Endodermal cell (in vitro differentiated cells): ENCODE data around the gene TTC24. TPM values are rescaled to one million over a fixed set of nuclear protein-coding genes. Genes with fewer than 3 reads are reported as not detected.

Experiments used
- DNase-seq: peaks from one replicate; pipeline ENCODE4 v3.0.0-alpha.2; 2017
- H3K27ac ChIP-seq: 2 replicates; pipeline ENCODE4 v1.5.1; 2013; ENCODE audit warnings: mild to moderate bottlenecking, low read depth, low read length, moderate library complexity
- H3K27me3 ChIP-seq: 2 replicates; pipeline ENCODE4 v1.6.1; 2013; ENCODE audit warnings: mild to moderate bottlenecking, low read length, moderate library complexity; ENCODE audit not compliant: insufficient read depth, control insufficient read depth, poor library complexity, severe bottlenecking
- H3K36me3 ChIP-seq: 2 replicates; pipeline ENCODE4 v1.7.0; 2013; ENCODE audit warnings: mild to moderate bottlenecking, low read length, moderate library complexity; ENCODE audit not compliant: control insufficient read depth, insufficient read depth
- H3K4me1 ChIP-seq: one replicate; pipeline ENCODE4 v1.7.0; 2013; ENCODE audit warnings: low read length; ENCODE audit not compliant: control insufficient read depth, insufficient read depth
- H3K4me3 ChIP-seq: 2 replicates; pipeline ENCODE4 v1.5.1; 2013; ENCODE audit warnings: mild to moderate bottlenecking, low read length, moderate library complexity
- H3K9ac ChIP-seq: 2 replicates; pipeline ENCODE4 v1.6.1; 2013; ENCODE audit warnings: mild to moderate bottlenecking, low read length, moderate library complexity; ENCODE audit not compliant: poor library complexity, severe bottlenecking; ENCODE audit errors: extremely low read depth
- H3K9me3 ChIP-seq: 2 replicates; pipeline ENCODE4 v1.6.1; 2013; ENCODE audit warnings: mild to moderate bottlenecking, low read length, moderate library complexity; ENCODE audit not compliant: control insufficient read depth
- H3K27ac Mint-ChIP-seq: 2 replicates; pipeline ENCODE4 v1.8.0; 2020; ENCODE audit warnings: mixed read lengths
- H3K27me3 Mint-ChIP-seq: 2 replicates; pipeline ENCODE4 v1.8.0; 2021; ENCODE audit warnings: mild to moderate bottlenecking, mixed read lengths; ENCODE audit not compliant: insufficient read depth
- H3K36me3 Mint-ChIP-seq: 2 replicates; pipeline ENCODE4 v1.8.0; 2020; ENCODE audit warnings: low read depth, mixed read lengths
- H3K4me1 Mint-ChIP-seq: 2 replicates; pipeline ENCODE4 v1.8.0; 2020; ENCODE audit warnings: mixed read lengths
- H3K4me3 Mint-ChIP-seq: 2 replicates; pipeline ENCODE4 v1.8.0; 2020; ENCODE audit warnings: mild to moderate bottlenecking, moderate library complexity, mixed read lengths
- H3K9me3 Mint-ChIP-seq: 2 replicates; pipeline ENCODE4 v1.8.0; 2020; ENCODE audit warnings: mild to moderate bottlenecking, mixed read lengths
- CTCF ChIP-seq: fragments of 200-600 bp; sonication (generic); conservative IDR thresholded peaks from 2 replicates; pipeline ENCODE4 v1.5.0; 2021; ENCODE audit warnings: antibody characterized with exemption, mild to moderate bottlenecking
- WGBS, 2 experiments: methylation state at CpG; one replicate each; pipeline versions ENCODE4 v1.1.5 to v1.1.7; 2013; ENCODE audit warnings: missing lambda C conversion rate in 2 of 2, mixed read lengths in 1 of 2; ENCODE audit not compliant: insufficient coverage in 1 of 2, insufficient read length in 1 of 2; 5-methylcytosine and 5-hydroxymethylcytosine counted together
- total RNA-seq, 2 donors: library from RNA; stranded (reverse); fragmentation: NEBNext Ultra II Directional in 1 of 2; extraction: Animal tissue kit (Norgen Biotek cat#: 25700) in 1 of 2; gene quantifications; 2 replicates in 1 of 2; 3 replicates in 1 of 2; pipeline ENCODE4 v1.2.1, GENCODE V29; 2021

Gene TTC24
- total RNA-seq, 2 donors from 2014 or later: not detected

DNA sequence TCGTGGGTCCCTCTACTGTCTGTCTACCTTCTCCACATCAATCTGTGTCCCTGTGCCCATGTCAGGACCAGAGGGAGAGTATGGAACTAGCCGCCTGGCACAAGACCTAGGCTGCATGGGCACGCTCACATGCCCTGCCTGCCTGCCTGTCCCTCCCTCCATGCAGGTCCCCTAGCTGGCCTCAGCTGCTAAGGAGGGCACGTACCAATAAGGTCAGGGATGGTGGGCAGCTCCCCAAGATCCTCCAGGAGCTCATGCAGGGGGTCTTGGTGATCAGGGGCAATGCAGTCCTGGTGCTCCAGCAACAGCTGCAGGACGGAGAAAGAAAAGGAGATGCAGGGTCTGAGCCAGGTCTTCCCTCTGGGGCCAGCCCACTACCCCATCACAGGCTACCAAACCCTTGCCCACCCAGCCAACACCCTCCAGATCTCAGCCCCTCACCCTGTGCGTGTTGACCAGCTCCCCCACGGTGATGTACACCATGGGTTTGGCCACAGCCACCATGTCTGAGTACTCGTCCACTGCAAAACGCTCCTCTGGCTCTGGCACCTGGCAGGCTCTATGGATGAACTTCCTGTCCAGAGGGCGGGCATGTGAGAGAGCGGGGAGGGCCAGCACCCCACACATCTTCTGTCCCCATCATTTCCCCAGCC lies 45.8 kb upstream of the TTC24 start:
- Mint-ChIP-seq H3K27me3 (no peaks in the 10 kb centered on the region), H3K36me3 (peaks cover 54% of the 10 kb centered on the region), H3K4me3 (no peak overlapping the region), H3K4me1 (peaks cover 2% of the 10 kb centered on the region), H3K27ac (no peak overlapping the region), H3K9me3 (no peaks in the 10 kb centered on the region)
- Histone ChIP-seq H3K4me3 (no peak overlapping the region), H3K9ac (no peak overlapping the region), H3K4me1 (no peaks in the 10 kb centered on the region), H3K27me3 (no peaks in the 10 kb centered on the region), H3K36me3 (peaks cover 53% of the 10 kb centered on the region), H3K27ac (no peak overlapping the region), H3K9me3 (no peaks in the 10 kb centered on the region)
- 89 to 91% methylated on average over 7 to 11 of the region's 11 CpGs for WGBS, 2 experiments
- no peak for DNase-seq
- no peak for TF ChIP-seq CTCF

GRCh38 chr1:156534424-156535060 lies 45.0 kb upstream of the TTC24 start:
- WGBS, 2 experiments: 94 to 95% methylated on average over 9 to 12 of the region's 12 CpGs
- no peak overlapping the region for H3K27ac ChIP-seq
- no peaks in the 10 kb centered on the region for H3K9me3 Mint-ChIP-seq

DNA sequence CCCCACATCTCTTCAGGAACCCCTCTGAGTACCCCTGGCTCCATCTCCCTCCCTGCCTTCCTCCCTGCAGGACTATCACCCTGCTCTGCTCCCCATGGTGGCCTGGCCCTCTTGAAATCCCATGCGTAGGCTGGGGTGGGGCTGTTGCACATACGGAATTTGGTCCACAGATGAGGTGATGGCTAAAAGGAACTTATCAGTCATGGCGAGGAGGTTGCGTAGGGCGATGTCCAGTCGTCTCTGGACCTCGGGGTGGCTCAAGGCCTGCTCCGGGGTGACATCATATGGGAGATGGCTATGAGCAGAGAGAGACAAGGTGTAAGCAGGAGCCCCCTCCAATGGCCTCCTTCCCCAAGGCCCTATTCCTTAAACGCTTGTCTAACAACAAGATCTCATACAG lies 42.5 kb upstream of the TTC24 start:
- no peaks in the 10 kb centered on the region for H3K9me3 ChIP-seq
- DNase-seq: no peak
- no peak for TF ChIP-seq CTCF
- Mint-ChIP-seq H3K27me3 (no peaks in the 10 kb centered on the region), H3K36me3 (peaks cover 58% of the 10 kb centered on the region), H3K4me1 (peaks cover 12% of the 10 kb centered on the region), H3K4me3 (no peak overlapping the region), H3K27ac (no peak overlapping the region), H3K9me3 (no peaks in the 10 kb centered on the region)
- peaks cover 72% of the 10 kb centered on the region for H3K36me3 ChIP-seq
- no peaks in the 10 kb centered on the region for H3K27me3 ChIP-seq
- H3K4me3 ChIP-seq: no peak overlapping the region
- H3K4me1 ChIP-seq: no peaks in the 10 kb centered on the region
- H3K27ac ChIP-seq: no peak overlapping the region
- 95 to 100% methylated on average over 6 to 9 of the region's 9 CpGs for WGBS, 2 experiments
- no peak overlapping the region for H3K9ac ChIP-seq

More at GRCh38 chr1:156534424-156535060, 45.0 kb upstream of the TTC24 start:
- H3K4me1 ChIP-seq: no peaks in the 10 kb centered on the region
- peaks cover 53% of the 10 kb centered on the region for H3K36me3 ChIP-seq
- no peak overlapping the region for H3K4me3 ChIP-seq
- no peak for DNase-seq
- peaks cover 54% of the 10 kb centered on the region for H3K36me3 Mint-ChIP-seq
- TF ChIP-seq CTCF: no peak
- no peaks in the 10 kb centered on the region for H3K27me3 Mint-ChIP-seq
- H3K27me3 ChIP-seq: no peaks in the 10 kb centered on the region
- H3K4me3 Mint-ChIP-seq: no peak overlapping the region
- no peaks in the 10 kb centered on the region for H3K9me3 ChIP-seq
- no peak overlapping the region for H3K27ac Mint-ChIP-seq
- H3K9ac ChIP-seq: no peak overlapping the region
- peaks cover 9% of the 10 kb centered on the region for H3K4me1 Mint-ChIP-seq
